Measurements from ENCODE around the gene CBFB. TPM values are rescaled to one million over a fixed set of nuclear protein-coding genes. Genes with fewer than 3 reads are reported as not detected.

The CBFB gene
- total RNA-seq, 6 experiments from 2014 or later = 7.9 to 23.3 (median 18.9) TPM

GRCh38 chr16:67137605-67138004 is 108.7 kb downstream of the CBFB start:
- no peak for TF ChIP-seq POLR2A (IDR thresholded peaks at IDR 0.05)
- TF ChIP-seq, protein P1, sequence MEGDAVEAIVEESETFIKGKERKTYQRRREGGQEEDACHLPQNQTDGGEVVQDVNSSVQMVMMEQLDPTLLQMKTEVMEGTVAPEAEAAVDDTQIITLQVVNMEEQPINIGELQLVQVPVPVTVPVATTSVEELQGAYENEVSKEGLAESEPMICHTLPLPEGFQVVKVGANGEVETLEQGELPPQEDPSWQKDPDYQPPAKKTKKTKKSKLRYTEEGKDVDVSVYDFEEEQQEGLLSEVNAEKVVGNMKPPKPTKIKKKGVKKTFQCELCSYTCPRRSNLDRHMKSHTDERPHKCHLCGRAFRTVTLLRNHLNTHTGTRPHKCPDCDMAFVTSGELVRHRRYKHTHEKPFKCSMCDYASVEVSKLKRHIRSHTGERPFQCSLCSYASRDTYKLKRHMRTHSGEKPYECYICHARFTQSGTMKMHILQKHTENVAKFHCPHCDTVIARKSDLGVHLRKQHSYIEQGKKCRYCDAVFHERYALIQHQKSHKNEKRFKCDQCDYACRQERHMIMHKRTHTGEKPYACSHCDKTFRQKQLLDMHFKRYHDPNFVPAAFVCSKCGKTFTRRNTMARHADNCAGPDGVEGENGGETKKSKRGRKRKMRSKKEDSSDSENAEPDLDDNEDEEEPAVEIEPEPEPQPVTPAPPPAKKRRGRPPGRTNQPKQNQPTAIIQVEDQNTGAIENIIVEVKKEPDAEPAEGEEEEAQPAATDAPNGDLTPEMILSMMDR (IDR thresholded peaks at IDR 0.05) = no peak
- intact Hi-C loops (cut with DNase I) = no loop called here
- no peak overlapping the region for H3K27ac ChIP-seq
- H3K9me3 ChIP-seq = no peaks in the 10 kb centered on the region
- DNase-seq (no peak), ATAC-seq (peak; percentile 26 to 58 (median 48))
- no peaks in the 10 kb centered on the region for H3K27me3 ChIP-seq
- no peak overlapping the region for H3K4me3 ChIP-seq
- no peaks in the 10 kb centered on the region for H3K4me1 ChIP-seq
- peaks cover 0 to 100% (median 62%) of the 10 kb centered on the region in 4 donors for H3K36me3 ChIP-seq
- WGBS (ENCODE audit: insufficient coverage, low coverage, low lambda C conversion rate, missing lambda C conversion rate) = 33% methylated on average over 2 of the region's 3 CpGs

GRCh38 chr16:67141391-67141790 is 112.4 kb downstream of the CBFB start:
- Histone ChIP-seq H3K4me3 (no peak overlapping the region), H3K4me1 (no peaks in the 10 kb centered on the region), H3K27me3 (no peaks in the 10 kb centered on the region), H3K36me3 (peaks cover 6 to 100% (median 64%) of the 10 kb centered on the region in 4 donors), H3K27ac (no peak overlapping the region), H3K9me3 (no peaks in the 10 kb centered on the region)
- DNase-seq (no peak), ATAC-seq (no peak)
- TF ChIP-seq, protein P1 (IDR thresholded peaks at IDR 0.05) = no peak
- no peak for TF ChIP-seq POLR2A (IDR thresholded peaks at IDR 0.05)
- WGBS (ENCODE audit: insufficient coverage, low coverage, low lambda C conversion rate, missing lambda C conversion rate) = no CpG with 5 or more reads among the region's 13 CpGs
- intact Hi-C loops (cut with DNase I) = no loop called here

DNA sequence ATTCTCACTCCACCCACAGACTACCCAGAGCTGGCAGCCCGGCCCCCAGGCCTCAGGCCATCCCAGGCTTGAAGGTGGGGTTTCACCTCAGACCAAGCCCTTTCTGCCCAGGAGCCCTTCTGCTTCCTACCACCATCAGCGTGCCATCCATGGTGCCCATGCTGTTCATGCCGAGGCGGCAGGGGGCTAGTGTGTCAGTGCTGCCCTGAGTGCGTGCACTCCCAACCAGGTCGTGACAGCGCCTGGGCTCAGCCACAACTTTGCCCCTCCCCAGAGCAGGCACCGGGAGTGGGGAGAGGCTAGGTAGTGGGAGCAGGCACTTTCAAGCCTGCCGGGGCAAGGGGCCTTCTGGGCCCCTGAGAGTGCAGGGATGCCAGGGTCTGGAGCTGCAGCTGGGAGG is 113.4 kb downstream of the CBFB start:
- H3K4me3 ChIP-seq = no peak overlapping the region
- H3K9me3 ChIP-seq = no peaks in the 10 kb centered on the region
- intact Hi-C loops (cut with DNase I) = no loop called here
- no peak for ATAC-seq
- H3K36me3 ChIP-seq = peaks cover 6 to 100% (median 65%) of the 10 kb centered on the region in 4 donors
- H3K27me3 ChIP-seq = no peaks in the 10 kb centered on the region
- no CpG with 5 or more reads among the region's 9 CpGs for WGBS (ENCODE audit: insufficient coverage, low coverage, low lambda C conversion rate, missing lambda C conversion rate)
- H3K27ac ChIP-seq = no peak overlapping the region
- peak in 1 of 3 donors; percentile 37 for DNase-seq
- no peaks in the 10 kb centered on the region for H3K4me1 ChIP-seq
- TF ChIP-seq, protein P1 (IDR thresholded peaks at IDR 0.05) = no peak
- no peak for TF ChIP-seq POLR2A (IDR thresholded peaks at IDR 0.05)

GRCh38 chr16:67144943-67145342 is 116.0 kb downstream of the CBFB start:
- WGBS (ENCODE audit: insufficient coverage, low coverage, low lambda C conversion rate, missing lambda C conversion rate) = 100% methylated on average over 1 of the region's 2 CpGs
- ATAC-seq (no peak), DNase-seq (peak in 1 of 3 donors; percentile 7)
- H3K36me3 ChIP-seq = peaks cover 6 to 87% (median 50%) of the 10 kb centered on the region in 4 donors
- intact Hi-C loops (cut with DNase I) = no loop called here
- H3K27me3 ChIP-seq = no peaks in the 10 kb centered on the region
- no peaks in the 10 kb centered on the region for H3K9me3 ChIP-seq
- peaks cover 0 to 1% (median 0%) of the 10 kb centered on the region in 4 donors for H3K4me1 ChIP-seq
- H3K4me3 ChIP-seq = no peak overlapping the region
- no peak for TF ChIP-seq POLR2A (IDR thresholded peaks at IDR 0.05)
- TF ChIP-seq, protein P1 (IDR thresholded peaks at IDR 0.05) = no peak
- H3K27ac ChIP-seq = no peak overlapping the region

DNA sequence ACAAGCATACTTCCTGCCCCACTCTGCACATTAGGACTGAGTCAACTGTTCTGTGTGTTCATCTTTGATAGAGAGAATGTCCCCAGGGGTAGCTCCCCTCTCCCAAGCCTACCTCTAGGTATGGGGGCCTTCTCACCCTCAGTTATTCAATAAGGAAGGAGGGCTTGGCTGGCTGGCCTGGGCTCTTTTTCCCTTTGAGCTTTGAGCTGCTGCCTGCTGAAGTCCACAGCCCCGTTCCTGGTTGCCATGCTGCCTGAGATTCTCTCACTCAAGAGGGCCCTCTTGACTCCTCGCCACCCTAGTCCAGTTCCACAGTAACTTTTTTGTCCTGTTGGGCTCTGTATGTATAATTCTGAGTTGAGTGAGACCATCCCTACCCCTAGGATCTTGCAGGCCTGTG is 116.8 kb downstream of the CBFB start:
- Histone ChIP-seq H3K4me3 (no peak overlapping the region), H3K9me3 (no peaks in the 10 kb centered on the region), H3K4me1 (peaks cover 0 to 9% (median 0%) of the 10 kb centered on the region in 4 donors), H3K27ac (no peak overlapping the region), H3K27me3 (no peaks in the 10 kb centered on the region), H3K36me3 (peaks cover 6 to 79% (median 44%) of the 10 kb centered on the region in 4 donors)
- no peak for DNase-seq
- no peak for TF ChIP-seq POLR2A (IDR thresholded peaks at IDR 0.05)
- TF ChIP-seq, protein P1 (IDR thresholded peaks at IDR 0.05) = no peak
- ATAC-seq = no peak
- intact Hi-C loops (cut with DNase I) = no loop called here
- WGBS (ENCODE audit: insufficient coverage, low coverage, low lambda C conversion rate, missing lambda C conversion rate) = 60% methylated on average over 1 of the region's 2 CpGs

Data from right lobe of liver (tissue), 6 donors.